Type B pancreatic cell (in vitro differentiated cells): Measurements from ENCODE around the gene TMPRSS15. TPM values are rescaled to one million over a fixed set of nuclear protein-coding genes. Genes with fewer than 3 reads are reported as not detected.
A peak's percentile ranks its signal among the peaks of the same experiment; 100 is the strongest.

Experiments used
- DNase-seq: peaks from one replicate; pipeline ENCODE4 v3.0.0; 2021; ENCODE audit warnings: mixed read lengths; ENCODE audit not compliant: unreplicated experiment; ENCODE audit errors: extremely low spot score
- H3K27ac Mint-ChIP-seq: 2 replicates; pipeline ENCODE4 v1.8.0; 2021; ENCODE audit warnings: mild to moderate bottlenecking, mixed read lengths
- H3K27me3 Mint-ChIP-seq: 2 replicates; pipeline ENCODE4 v1.8.0; 2021; ENCODE audit warnings: mixed read lengths
- H3K36me3 Mint-ChIP-seq: 2 replicates; pipeline ENCODE4 v1.8.0; 2021; ENCODE audit warnings: mixed read lengths
- H3K4me1 Mint-ChIP-seq: one replicate; pipeline ENCODE4 v1.8.0; 2021; ENCODE audit warnings: mixed read lengths; ENCODE audit not compliant: unreplicated experiment
- H3K4me3 Mint-ChIP-seq: 2 replicates; pipeline ENCODE4 v1.8.0; 2021; ENCODE audit warnings: mild to moderate bottlenecking, mixed read lengths
- H3K9me3 Mint-ChIP-seq: 2 replicates; pipeline ENCODE4 v1.8.0; 2021; ENCODE audit warnings: mixed read lengths
- CTCF ChIP-seq: fragments of 200-600 bp; sonication (generic); conservative IDR thresholded peaks from 2 replicates; pipeline ENCODE4 v1.5.0; 2021; ENCODE audit warnings: antibody characterized with exemption, mild to moderate bottlenecking
- total RNA-seq: library from RNA; stranded (reverse); gene quantifications from 2 replicates; pipeline ENCODE4 v1.2.1, GENCODE V29; 2021; ENCODE audit warnings: low replicate concordance

Gene TMPRSS15
- total RNA-seq, 1 donor from 2014 or later, result 4.1 TPM

- TF ChIP-seq CTCF, result no peak
- H3K4me3 Mint-ChIP-seq, result no peak overlapping the region
- peaks cover 7% of the 10 kb centered on the region for H3K27me3 Mint-ChIP-seq
- H3K4me1 Mint-ChIP-seq, result no peaks in the 10 kb centered on the region
- no peaks in the 10 kb centered on the region for H3K36me3 Mint-ChIP-seq
- DNase-seq, result no peak
- H3K27ac Mint-ChIP-seq, result no peak overlapping the region
- no peaks in the 10 kb centered on the region for H3K9me3 Mint-ChIP-seq
Measured at GRCh38 chr21:18253221-18253620, 150.4 kb downstream of the TMPRSS15 start.

- Mint-ChIP-seq H3K27ac (no peak overlapping the region), H3K27me3 (peaks cover 13% of the 10 kb centered on the region), H3K9me3 (no peaks in the 10 kb centered on the region), H3K36me3 (no peaks in the 10 kb centered on the region), H3K4me1 (no peaks in the 10 kb centered on the region), H3K4me3 (no peak overlapping the region)
- no peak for DNase-seq
- TF ChIP-seq CTCF, result no peak
Measured at GRCh38 chr21:18252680-18253079, 150.9 kb downstream of the TMPRSS15 start.

- no peak for TF ChIP-seq CTCF
- H3K27me3 Mint-ChIP-seq, result peaks cover 16% of the 10 kb centered on the region
- no peak overlapping the region for H3K4me3 Mint-ChIP-seq
- no peaks in the 10 kb centered on the region for H3K9me3 Mint-ChIP-seq
- no peaks in the 10 kb centered on the region for H3K4me1 Mint-ChIP-seq
- no peaks in the 10 kb centered on the region for H3K36me3 Mint-ChIP-seq
- no peak for DNase-seq
- H3K27ac Mint-ChIP-seq, result no peak overlapping the region
Measured at GRCh38 chr21:18252256-18252655, 151.3 kb downstream of the TMPRSS15 start.

GRCh38 chr21:18251065-18251464 is 152.5 kb downstream of the TMPRSS15 start:
- no peak overlapping the region for H3K4me3 Mint-ChIP-seq
- no peaks in the 10 kb centered on the region for H3K9me3 Mint-ChIP-seq
- no peaks in the 10 kb centered on the region for H3K4me1 Mint-ChIP-seq
- no peak for DNase-seq
- H3K27me3 Mint-ChIP-seq, result peaks cover 23% of the 10 kb centered on the region
- H3K36me3 Mint-ChIP-seq, result no peaks in the 10 kb centered on the region
- H3K27ac Mint-ChIP-seq, result no peak overlapping the region
- no peak for TF ChIP-seq CTCF

GRCh38 chr21:18249672-18250071 is 153.9 kb downstream of the TMPRSS15 start:
- no peak for DNase-seq
- Mint-ChIP-seq H3K27me3 (peaks cover 34% of the 10 kb centered on the region), H3K4me1 (no peaks in the 10 kb centered on the region), H3K36me3 (no peaks in the 10 kb centered on the region), H3K9me3 (no peaks in the 10 kb centered on the region), H3K27ac (no peak overlapping the region), H3K4me3 (no peak overlapping the region)
- peak; percentile 50 for TF ChIP-seq CTCF

- H3K27ac Mint-ChIP-seq, result no peak overlapping the region
- no peaks in the 10 kb centered on the region for H3K9me3 Mint-ChIP-seq
- no peak overlapping the region for H3K4me3 Mint-ChIP-seq
- H3K36me3 Mint-ChIP-seq, result no peaks in the 10 kb centered on the region
- peaks cover 48% of the 10 kb centered on the region for H3K27me3 Mint-ChIP-seq
- TF ChIP-seq CTCF, result no peak
- DNase-seq, result no peak
- H3K4me1 Mint-ChIP-seq, result peaks cover 6% of the 10 kb centered on the region
Measured at GRCh38 chr21:18248171-18248570, 155.4 kb downstream of the TMPRSS15 start.
